Fibroblast of skin of scalp (primary cell): Measurements from ENCODE around the gene SRMS. TPM values are rescaled to one million over a fixed set of nuclear protein-coding genes. Genes with fewer than 3 reads are reported as not detected.

ENCODE experiments used
- DNase-seq: peaks from one replicate; pipeline ENCODE4 v3.0.0-alpha.2; 2013
- polyA plus RNA-seq, 2 experiments: library from polyadenylated mRNA; unstranded; fragments of 120-200 nt; gene quantifications; one replicate each; pipeline ENCODE4 v1.2.1, GENCODE V29; 2013; ENCODE audit not compliant: insufficient read length in 2 of 2

SRMS gene
- not detected for polyA plus RNA-seq (2013, experiment 1 of 2; ENCODE audit: insufficient read length)
- polyA plus RNA-seq (2013, experiment 2 of 2; ENCODE audit: insufficient read length), result not detected

- DNase-seq, result no peak
Observed at GRCh38 chr20:63547725-63548480, at the start of gene SRMS. SRMS (minus strand) TSS chr20:63547749; CDS start chr20:63547463, 286 bp downstream.

GRCh38 chr20:63596423-63596822, 48.9 kb upstream of the SRMS start:
- DNase-seq, result no peak

- DNase-seq, result no peak
Observed at GRCh38 chr20:63595416-63596127, 48.0 kb upstream of the SRMS start.

GRCh38 chr20:63594043-63594561, 46.6 kb upstream of the SRMS start:
- peak; percentile 52 for DNase-seq

- no peak for DNase-seq
Observed at GRCh38 chr20:63592661-63593060, 45.1 kb upstream of the SRMS start.

GRCh38 chr20:63591786-63592355, 44.3 kb upstream of the SRMS start:
- no peak for DNase-seq

- DNase-seq, result no peak
Observed at GRCh38 chr20:63591147-63591533, 43.6 kb upstream of the SRMS start.

- no peak for DNase-seq
Observed at GRCh38 chr20:63590218-63591146, 42.9 kb upstream of the SRMS start.

- DNase-seq, result no peak
Observed at GRCh38 chr20:63589261-63590217, 42.0 kb upstream of the SRMS start.

GRCh38 chr20:63588641-63589041, 41.1 kb upstream of the SRMS start:
- no peak for DNase-seq

GRCh38 chr20:63587776-63588591, 40.4 kb upstream of the SRMS start:
- DNase-seq, result no peak

- DNase-seq, result no peak
Observed at GRCh38 chr20:63587256-63587655, 39.7 kb upstream of the SRMS start.

GRCh38 chr20:63586797-63587196, 39.2 kb upstream of the SRMS start:
- DNase-seq, result no peak

GRCh38 chr20:63585616-63586565, 38.3 kb upstream of the SRMS start:
- no peak for DNase-seq

- no peak for DNase-seq
Observed at GRCh38 chr20:63582382-63583063, 35.0 kb upstream of the SRMS start.

GRCh38 chr20:63580796-63581461, 33.4 kb upstream of the SRMS start:
- peak; percentile 33 for DNase-seq

GRCh38 chr20:63579017-63579694, 31.6 kb upstream of the SRMS start:
- no peak for DNase-seq
